GM12864 (cell line): Measurements from ENCODE around the gene LAMB1.
A peak's percentile ranks its signal among the peaks of the same experiment; 100 is the strongest.

Experiments used
- DNase-seq: peaks from one replicate; pipeline ENCODE4 v3.0.0-alpha.2; 2011; ENCODE audit warnings: low read depth
- H3K4me3 ChIP-seq: 2 replicates; pipeline ENCODE4 v1.5.1; 2011; ENCODE audit warnings: mild to moderate bottlenecking, low read depth, low read length, control low read depth
- TF ChIP-seq, protein P1 (sequence below): IDR thresholded peaks from 2 replicates; pipeline ENCODE4 v1.5.1; 2011; ENCODE audit warnings: low read depth, mild to moderate bottlenecking, moderate library complexity, low read length, control low read depth, inconsistent platforms; ENCODE audit errors: missing control alignments

The LAMB1 gene

DNA sequence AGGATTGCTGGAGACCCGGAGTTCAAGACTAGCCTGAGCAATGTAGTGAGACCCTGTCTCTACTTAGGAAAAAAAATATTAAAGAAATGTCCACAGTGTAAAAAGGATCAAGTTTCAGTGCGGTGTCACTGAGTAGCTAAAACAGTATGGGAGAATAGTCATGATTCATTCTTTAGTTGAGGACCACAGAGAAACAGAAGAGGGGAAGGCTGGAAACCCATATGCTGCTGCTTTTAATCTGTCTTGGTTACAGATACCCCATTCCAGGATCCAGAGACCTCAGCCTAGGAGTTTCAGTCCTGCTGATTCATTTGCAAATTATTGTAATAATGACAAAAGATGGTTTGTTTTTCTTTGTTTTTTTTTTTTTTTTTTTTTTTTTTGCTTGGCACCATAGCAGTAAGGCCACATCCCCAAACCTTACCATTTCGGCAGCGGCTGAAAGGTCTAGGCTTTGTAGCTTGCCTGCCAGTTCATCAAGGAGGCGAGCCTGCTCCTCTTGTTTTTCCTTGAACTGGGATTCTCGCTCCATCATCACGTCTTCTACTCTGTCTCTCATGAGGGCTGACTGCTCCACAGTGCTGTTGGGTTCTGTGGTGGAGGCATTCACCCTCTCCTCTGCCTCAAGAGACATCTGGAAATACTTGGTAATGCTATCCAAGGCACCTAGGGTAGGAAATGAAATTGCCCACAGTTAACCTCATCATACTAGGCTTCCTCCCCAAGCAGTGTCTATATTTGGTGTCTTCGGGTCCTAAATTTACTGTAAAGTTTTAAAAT is 67.8 kb downstream of the LAMB1 start:
- TF ChIP-seq, protein P1, sequence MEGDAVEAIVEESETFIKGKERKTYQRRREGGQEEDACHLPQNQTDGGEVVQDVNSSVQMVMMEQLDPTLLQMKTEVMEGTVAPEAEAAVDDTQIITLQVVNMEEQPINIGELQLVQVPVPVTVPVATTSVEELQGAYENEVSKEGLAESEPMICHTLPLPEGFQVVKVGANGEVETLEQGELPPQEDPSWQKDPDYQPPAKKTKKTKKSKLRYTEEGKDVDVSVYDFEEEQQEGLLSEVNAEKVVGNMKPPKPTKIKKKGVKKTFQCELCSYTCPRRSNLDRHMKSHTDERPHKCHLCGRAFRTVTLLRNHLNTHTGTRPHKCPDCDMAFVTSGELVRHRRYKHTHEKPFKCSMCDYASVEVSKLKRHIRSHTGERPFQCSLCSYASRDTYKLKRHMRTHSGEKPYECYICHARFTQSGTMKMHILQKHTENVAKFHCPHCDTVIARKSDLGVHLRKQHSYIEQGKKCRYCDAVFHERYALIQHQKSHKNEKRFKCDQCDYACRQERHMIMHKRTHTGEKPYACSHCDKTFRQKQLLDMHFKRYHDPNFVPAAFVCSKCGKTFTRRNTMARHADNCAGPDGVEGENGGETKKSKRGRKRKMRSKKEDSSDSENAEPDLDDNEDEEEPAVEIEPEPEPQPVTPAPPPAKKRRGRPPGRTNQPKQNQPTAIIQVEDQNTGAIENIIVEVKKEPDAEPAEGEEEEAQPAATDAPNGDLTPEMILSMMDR, result no peak
- no peak for DNase-seq
- H3K4me3 ChIP-seq, result no peak overlapping the region

- no peak for DNase-seq
- H3K4me3 ChIP-seq, result no peak overlapping the region
- TF ChIP-seq, protein P1, result no peak
Measured at GRCh38 chr7:107933386-107934013, 69.5 kb downstream of the LAMB1 start.

DNA sequence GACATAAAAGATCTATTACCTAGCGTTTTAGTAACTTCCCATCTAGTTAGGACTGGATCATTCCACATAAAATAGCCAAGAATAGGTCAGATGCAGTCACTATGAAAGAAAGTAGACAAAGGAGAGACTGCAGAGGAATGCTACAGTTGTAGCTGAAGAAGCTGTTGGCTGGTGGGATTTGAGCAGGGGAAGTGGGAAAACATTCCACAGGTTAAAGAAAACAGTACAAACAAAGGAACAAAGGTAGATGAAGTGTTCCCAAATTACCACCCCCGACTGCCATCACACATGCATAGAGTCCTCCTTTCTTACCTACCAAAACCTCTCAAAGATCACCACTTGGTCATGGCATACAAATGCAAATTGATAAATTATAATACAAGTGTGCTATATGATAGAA is 70.2 kb downstream of the LAMB1 start:
- TF ChIP-seq, protein P1, result no peak
- no peak for DNase-seq
- H3K4me3 ChIP-seq, result no peak overlapping the region

GRCh38 chr7:107931740-107932515 is 71.0 kb downstream of the LAMB1 start:
- TF ChIP-seq, protein P1, result no peak
- no peak for DNase-seq
- H3K4me3 ChIP-seq, result no peak overlapping the region

DNA sequence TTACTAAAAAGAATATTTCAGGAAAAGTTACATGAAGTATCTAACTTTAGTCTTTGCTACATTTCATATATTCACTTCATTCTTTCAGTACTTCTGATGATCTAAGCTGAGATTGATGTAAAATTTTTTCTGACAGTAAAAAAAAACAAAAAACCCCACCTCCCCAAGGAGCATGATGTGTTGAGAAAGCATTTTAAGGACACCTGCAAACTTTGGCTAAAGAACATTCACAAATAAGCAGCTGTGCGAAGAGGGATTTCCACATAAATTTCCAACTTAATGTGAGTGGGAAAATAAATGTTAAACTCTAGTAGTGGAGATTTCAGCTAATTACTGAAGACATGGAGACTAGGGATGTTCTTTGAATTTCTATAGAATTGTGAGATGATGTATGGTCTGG is 76.5 kb downstream of the LAMB1 start:
- TF ChIP-seq, protein P1, result no peak
- DNase-seq, result no peak
- H3K4me3 ChIP-seq, result no peak overlapping the region

- peak; percentile 13 for DNase-seq
- H3K4me3 ChIP-seq, result no peak overlapping the region
- TF ChIP-seq, protein P1, result no peak
Measured at GRCh38 chr7:107924841-107925504, 78.0 kb downstream of the LAMB1 start.
